GM12878 (cell line): ENCODE results near the gene SHC3. TPM values are rescaled to one million over a fixed set of nuclear protein-coding genes. Genes with fewer than 3 reads are reported as not detected.

Experiments
- ATAC-seq: fragments of 200-7000 bp; cut with Tn5 transposase; 3 replicates; pipeline ENCODE4 v1.9.1; 2020; ENCODE audit warnings: mild to moderate bottlenecking, moderate library complexity
- BruUV-seq: library from RNA; stranded (reverse); fragments of 400-500 nt; replicated peaks from 2 replicates; lab custom pipeline; 2021; lab: Mats Ljungman, UMichigan
- CTCF ChIA-PET: fragments of 300-600 bp; sonication (Branson Sonifier 250); formaldehyde crosslinking; extraction: SDS; loops from one replicate; lab custom pipeline; 2021; ENCODE audit warnings: inconsistent platforms; lab: Yijun Ruan, JAX
- POLR2A ChIA-PET: fragments of 350-600 bp; formaldehyde crosslinking; extraction: SDS; loops from one replicate; lab custom pipeline; 2021; ENCODE audit warnings: inconsistent platforms; lab: Charles Lee
- RAD21 ChIA-PET: fragments of 300-600 bp; sonication (Branson Sonifier 250); formaldehyde crosslinking; loops from one replicate; lab custom pipeline; 2023; ENCODE audit warnings: antibody characterized with exemption; ENCODE audit not compliant: unreplicated experiment; lab: Charles Lee
- SMC1A ChIA-PET: fragments of 300-600 bp; sonication (Branson Sonifier 250); formaldehyde crosslinking; loops from one replicate; lab custom pipeline; 2023; ENCODE audit not compliant: unreplicated experiment, uncharacterized antibody; lab: Charles Lee
- DNase-seq: peaks from one replicate; pipeline ENCODE4 v3.0.0-alpha.2; 2011; ENCODE audit warnings: low read depth, low spot score
- FAIRE-seq: peaks from 3 replicates; lab custom pipeline; 2011; peaks lifted over from hg19 to GRCh38; lab: Jason Lieb, UNC
- H2AFZ ChIP-seq: 2 replicates; pipeline ENCODE4 v1.6.0; 2011; ENCODE audit warnings: low read depth, low read length, control low read depth; ENCODE audit not compliant: control insufficient read depth
- H3K27ac ChIP-seq: 2 replicates; pipeline ENCODE4 v1.5.1; 2011; ENCODE audit warnings: control low read depth; ENCODE audit not compliant: control insufficient read depth, insufficient read depth
- H3K27me3 ChIP-seq, 2 experiments: replicated peaks in 1 of 2; 2 replicates each; pipeline versions ENCODE4 v1.6.0 to v1.6.1; 2011; ENCODE audit warnings: low read length in 1 of 2; ENCODE audit not compliant: control insufficient read depth in 2 of 2, insufficient read depth in 2 of 2
- H3K36me3 ChIP-seq, 2 experiments: 2 replicates each; pipeline ENCODE4 v1.5.1; 2011; ENCODE audit warnings: low read length in 1 of 2; ENCODE audit not compliant: control insufficient read depth in 2 of 2, insufficient read depth in 2 of 2
- H3K4me1 ChIP-seq: 2 replicates; pipeline ENCODE4 v1.6.1; 2011; ENCODE audit warnings: mild to moderate bottlenecking, low read length, moderate library complexity, mixed read lengths; ENCODE audit not compliant: control insufficient read depth, insufficient read depth
- H3K4me2 ChIP-seq: 2 replicates; pipeline ENCODE4 v1.6.0; 2011; ENCODE audit warnings: control low read depth; ENCODE audit not compliant: control insufficient read depth, insufficient read depth
- H3K4me3 ChIP-seq: fragments of 200-600 bp; sonication (generic); 2 replicates; pipeline ENCODE4 v1.5.1; 2016
- H3K79me2 ChIP-seq: 2 replicates; pipeline ENCODE4 v1.6.0; 2011; ENCODE audit warnings: low read length; ENCODE audit not compliant: control insufficient read depth, insufficient read depth
- H3K9ac ChIP-seq: 2 replicates; pipeline ENCODE4 v1.8.0; 2011; ENCODE audit warnings: low read length, control low read depth, mixed read lengths; ENCODE audit not compliant: control insufficient read depth, insufficient read depth
- H3K9me3 ChIP-seq: replicated peaks from 3 replicates; pipeline ENCODE4 v1.5.1; 2011; ENCODE audit warnings: mild to moderate bottlenecking, low read length; ENCODE audit not compliant: control insufficient read depth, insufficient read depth
- H4K20me1 ChIP-seq: 2 replicates; pipeline ENCODE4 v1.6.0; 2011; ENCODE audit not compliant: control insufficient read depth, insufficient read depth
- BCL11A ChIP-seq: IDR thresholded peaks from 2 replicates; pipeline ENCODE4 v1.6.1; 2011; ENCODE audit warnings: low read depth, low read length
- GATAD2B ChIP-seq: fragments of 450-650 bp; conservative IDR thresholded peaks from 2 replicates; pipeline ENCODE4 v1.6.1; 2017; ENCODE audit warnings: low read depth, mild to moderate bottlenecking, moderate library complexity
- HDAC2 ChIP-seq: fragments of 200-600 bp; sonication (generic); IDR thresholded peaks from 2 replicates; pipeline ENCODE4 v1.6.1; 2017
- HDGF ChIP-seq: fragments of 450-650 bp; IDR thresholded peaks from 2 replicates; pipeline ENCODE4 v1.6.1; 2016; ENCODE audit warnings: antibody characterized with exemption
- IKZF2 ChIP-seq, 2 experiments: fragments of 450-650 bp; IDR thresholded peaks; 2 replicates each; pipeline ENCODE4 v1.6.1; 2017; ENCODE audit warnings: mild to moderate bottlenecking in 2 of 2, moderate library complexity in 2 of 2
- JUND ChIP-seq: IDR thresholded peaks from 2 replicates; pipeline ENCODE4 v1.6.1; 2012; ENCODE audit warnings: low read depth, mild to moderate bottlenecking, low read length, improper control_type of control experiment, moderate library complexity
- NR2C2 ChIP-seq: IDR thresholded peaks from 2 replicates; pipeline ENCODE4 v1.6.1; 2011; ENCODE audit warnings: borderline replicate concordance, low read depth; ENCODE audit not compliant: control insufficient read depth, insufficient read length
- POU2F2 ChIP-seq: IDR thresholded peaks from 3 replicates; pipeline ENCODE4 v1.6.1; 2011; ENCODE audit warnings: low read depth, mild to moderate bottlenecking, low read length, borderline replicate concordance
- WRNIP1 ChIP-seq: IDR thresholded peaks from 2 replicates; pipeline ENCODE4 v1.6.1; 2011; ENCODE audit warnings: low read depth, low read length, improper control_type of control experiment, borderline replicate concordance
- ZSCAN29 ChIP-seq: fragments of 450-650 bp; IDR thresholded peaks from 2 replicates; pipeline ENCODE4 v1.6.1; 2017; ENCODE audit warnings: mild to moderate bottlenecking, moderate library complexity
- ZZZ3 ChIP-seq: IDR thresholded peaks from 2 replicates; pipeline ENCODE4 v1.6.1; 2011; ENCODE audit warnings: low read depth; ENCODE audit not compliant: control insufficient read depth, insufficient read length
- WGBS: methylation state at CpG from one replicate; pipeline ENCODE4 v1.1.6; 2016; ENCODE audit warnings: low lambda C conversion rate; ENCODE audit not compliant: insufficient replicate concordance, insufficient coverage; ENCODE audit errors: missing lambda C conversion rate; 5-methylcytosine and 5-hydroxymethylcytosine counted together
- in situ Hi-C: fragments of 300-500 bp; cut with MboI; formaldehyde crosslinking; loops from 9 replicates; pipeline ENCODE4 v1.14.3; 2018; ENCODE audit warnings: mixed read lengths
- intact Hi-C: fragments of 100-400 bp; cut with micrococcal nuclease; formaldehyde crosslinking; loops from one replicate; pipeline ENCODE4 v1.14.2; 2022; ENCODE audit not compliant: unreplicated experiment
- polyA plus RNA-seq, 11 experiments: library from polyadenylated mRNA; depleted of rRNA in 4 of 11; unstranded in 6 of 11; stranded (reverse) in 5 of 11; fragments of >200 nt; fragmentation: Nextera tagmentation in 4 of 11; fragmentation: Illumina TruSeq in 1 of 11; extraction: Ambion mirVana in 4 of 11; extraction: Trizol in 1 of 11; gene quantifications; 1 replicate in 1 of 11; 2 replicates in 10 of 11; pipeline versions ENCODE4 v1.2.1 to v1.2.3, GENCODE V29; 2011 to 2016; ENCODE audit warnings: inconsistent platforms in 2 of 11, missing spikeins in 2 of 11, low read depth in 1 of 11
- total RNA-seq, 4 experiments: library from RNA; depleted of rRNA in 3 of 4; stranded (reverse); fragments of >200 nt in 3 of 4; fragmentation: Illumina TruSeq in 1 of 4; extraction: Trizol in 1 of 4; gene quantifications; 2 replicates each; pipeline versions ENCODE4 v1.2.1 to v1.2.3, GENCODE V29; 2013 to 2021
- TF ChIP-seq, protein P1 (sequence below): fragments of 450-650 bp; IDR thresholded peaks from 2 replicates; pipeline ENCODE4 v1.6.1; 2014; ENCODE audit warnings: mild to moderate bottlenecking
- TF ChIP-seq, protein P2 (sequence below): IDR thresholded peaks from 2 replicates; pipeline ENCODE4 v1.6.1; 2011; ENCODE audit warnings: mild to moderate bottlenecking, low read depth, low read length, moderate library complexity; ENCODE audit not compliant: insufficient replicate concordance
- TF ChIP-seq, protein P3 (sequence below): fragments of 450-650 bp; IDR thresholded peaks from 2 replicates; pipeline ENCODE4 v1.6.1; 2018; ENCODE audit warnings: borderline replicate concordance, mild to moderate bottlenecking; ENCODE audit not compliant: partially characterized antibody

Gene SHC3
- total and polyA plus RNA-seq, 10 of the 15 experiments (the other 5 are each of a cell fraction or from before 2014, with no cell fraction given), result 0.01 to 0.06 TPM; not detected in 8

DNA sequence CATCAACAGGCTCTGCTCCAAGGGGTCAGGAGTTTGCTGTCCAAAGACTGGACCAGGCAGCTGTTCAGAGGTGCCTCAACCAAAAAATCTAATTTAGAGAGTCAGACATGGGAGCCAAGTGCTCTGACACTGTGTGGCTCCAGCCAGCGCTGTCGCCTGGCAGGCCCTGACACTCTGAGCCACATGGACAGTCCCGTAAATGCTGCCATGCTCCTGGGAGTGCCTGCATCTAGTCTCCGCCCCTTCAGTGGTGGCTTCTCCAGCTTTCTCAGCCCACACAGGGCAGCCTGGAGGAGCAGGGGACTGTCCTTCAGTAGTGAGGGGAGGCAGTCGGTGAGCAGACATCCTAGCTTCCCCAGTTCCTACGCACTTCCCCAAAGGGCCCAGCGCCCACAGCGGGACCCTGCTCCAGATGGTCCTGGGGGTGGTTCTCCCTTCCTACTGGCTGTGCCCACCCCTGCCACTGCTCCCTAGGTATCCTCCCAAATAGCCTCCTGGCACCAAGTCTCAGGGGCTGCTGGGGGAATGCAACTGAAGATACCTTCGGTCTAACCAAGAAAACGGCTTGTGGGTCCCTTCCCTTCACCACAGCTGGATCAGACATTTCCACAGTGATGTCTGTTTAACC lies 72.3 kb downstream of the SHC3 start:
- TF ChIP-seq POU2F2 (no peak), BCL11A (no peak), WRNIP1 (no peak), NR2C2 (no peak), GATAD2B (no peak), ZZZ3 (no peak), HDAC2 (no peak), HDGF (no peak), JUND (no peak), ZSCAN29 (no peak), IKZF2 (IDR thresholded peaks at IDR 0.05) (no peak)
- TF ChIP-seq, protein P1, sequence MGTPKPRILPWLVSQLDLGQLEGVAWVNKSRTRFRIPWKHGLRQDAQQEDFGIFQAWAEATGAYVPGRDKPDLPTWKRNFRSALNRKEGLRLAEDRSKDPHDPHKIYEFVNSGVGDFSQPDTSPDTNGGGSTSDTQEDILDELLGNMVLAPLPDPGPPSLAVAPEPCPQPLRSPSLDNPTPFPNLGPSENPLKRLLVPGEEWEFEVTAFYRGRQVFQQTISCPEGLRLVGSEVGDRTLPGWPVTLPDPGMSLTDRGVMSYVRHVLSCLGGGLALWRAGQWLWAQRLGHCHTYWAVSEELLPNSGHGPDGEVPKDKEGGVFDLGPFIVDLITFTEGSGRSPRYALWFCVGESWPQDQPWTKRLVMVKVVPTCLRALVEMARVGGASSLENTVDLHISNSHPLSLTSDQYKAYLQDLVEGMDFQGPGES, result no peak
- TF ChIP-seq, protein P2, sequence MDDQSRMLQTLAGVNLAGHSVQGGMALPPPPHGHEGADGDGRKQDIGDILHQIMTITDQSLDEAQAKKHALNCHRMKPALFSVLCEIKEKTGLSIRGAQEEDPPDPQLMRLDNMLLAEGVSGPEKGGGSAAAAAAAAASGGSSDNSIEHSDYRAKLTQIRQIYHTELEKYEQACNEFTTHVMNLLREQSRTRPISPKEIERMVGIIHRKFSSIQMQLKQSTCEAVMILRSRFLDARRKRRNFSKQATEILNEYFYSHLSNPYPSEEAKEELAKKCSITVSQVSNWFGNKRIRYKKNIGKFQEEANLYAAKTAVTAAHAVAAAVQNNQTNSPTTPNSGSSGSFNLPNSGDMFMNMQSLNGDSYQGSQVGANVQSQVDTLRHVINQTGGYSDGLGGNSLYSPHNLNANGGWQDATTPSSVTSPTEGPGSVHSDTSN, result no peak
- TF ChIP-seq, protein P3, sequence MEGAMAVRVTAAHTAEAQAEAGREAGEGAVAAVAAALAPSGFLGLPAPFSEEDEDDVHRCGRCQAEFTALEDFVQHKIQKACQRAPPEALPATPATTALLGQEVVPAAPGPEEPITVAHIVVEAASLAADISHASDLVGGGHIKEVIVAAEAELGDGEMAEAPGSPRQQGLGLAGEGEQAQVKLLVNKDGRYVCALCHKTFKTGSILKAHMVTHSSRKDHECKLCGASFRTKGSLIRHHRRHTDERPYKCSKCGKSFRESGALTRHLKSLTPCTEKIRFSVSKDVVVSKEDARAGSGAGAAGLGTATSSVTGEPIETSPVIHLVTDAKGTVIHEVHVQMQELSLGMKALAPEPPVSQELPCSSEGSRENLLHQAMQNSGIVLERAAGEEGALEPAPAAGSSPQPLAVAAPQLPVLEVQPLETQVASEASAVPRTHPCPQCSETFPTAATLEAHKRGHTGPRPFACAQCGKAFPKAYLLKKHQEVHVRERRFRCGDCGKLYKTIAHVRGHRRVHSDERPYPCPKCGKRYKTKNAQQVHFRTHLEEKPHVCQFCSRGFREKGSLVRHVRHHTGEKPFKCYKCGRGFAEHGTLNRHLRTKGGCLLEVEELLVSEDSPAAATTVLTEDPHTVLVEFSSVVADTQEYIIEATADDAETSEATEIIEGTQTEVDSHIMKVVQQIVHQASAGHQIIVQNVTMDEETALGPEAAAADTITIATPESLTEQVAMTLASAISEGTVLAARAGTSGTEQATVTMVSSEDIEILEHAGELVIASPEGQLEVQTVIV, result no peak
- Histone ChIP-seq H3K4me2 (no peak overlapping the region), H3K79me2 (no peaks in the 10 kb centered on the region), H3K4me1 (no peaks in the 10 kb centered on the region), H3K9ac (no peak overlapping the region), H4K20me1 (no peaks in the 10 kb centered on the region), H3K9me3 (no peaks in the 10 kb centered on the region), H2AFZ (no peak overlapping the region), H3K36me3 (no peaks in the 10 kb centered on the region), H3K4me3 (no peak overlapping the region), H3K27ac (no peak overlapping the region), H3K27me3 (no peaks in the 10 kb centered on the region)
- CTCF ChIA-PET, result no interaction called here
- no TSS peak for BruUV-seq
- RAD21 ChIA-PET, result no interaction called here
- FAIRE-seq, result no peak
- in situ Hi-C loops, result no loop called here
- SMC1A ChIA-PET, result no interaction called here
- WGBS, result 43% methylated on average over 10 of the region's 10 CpGs
- no peak for ATAC-seq
- POLR2A ChIA-PET, result no interaction called here
- DNase-seq, result no peak
- intact Hi-C loops, result no loop called here
